Adrenal gland (tissue), 12 donors: ENCODE measurements around the gene ABCC11. TPM values are rescaled to one million over a fixed set of nuclear protein-coding genes. Genes with fewer than 3 reads are reported as not detected.

Experiments
- polyA plus RNA-seq, 3 donors: library from polyadenylated mRNA; stranded (reverse); fragments of 200-250 nt in 2 of 3; fragments of 350-450 nt in 1 of 3; fragmentation: Illumina TruSeq in 1 of 3; extraction: RNeasy Lipid Tissue Mini Kit (QIAGEN cat#74804) in 1 of 3; gene quantifications; one replicate each; pipeline ENCODE4 v1.2.3, GENCODE V29; 2013 to 2014
- total RNA-seq, 9 donors: library from RNA; depleted of rRNA in 4 of 9; stranded (reverse); fragments of >200 nt in 4 of 9; fragments of 120-200 nt in 1 of 9; fragmentation: NEBNext Ultra II Directional in 1 of 9; extraction: Animal tissue kit (Norgen Biotek cat#: 25700) in 1 of 9; gene quantifications; one replicate each; pipeline versions ENCODE4 v1.1.0 to v1.2.4, GENCODE V29; 2013 to 2023
- donor health status: healthy with polysubstance abuse.
- donor health status: Bipolar disorder and iron deficiency.
- donor health status: DM: yes; HTN: yes; CAD: no.
- donor health status: DM: no; HTN: no; CAD: no.
- donor health status: DM: no; HTN: no; CAD: no.
- donor health status: DM: yes; HTN: yes; CAD: no.

Gene ABCC11
- total and polyA plus RNA-seq, 12 donors = 0.17 to 0.74 (median 0.27) TPM; not detected in 3

Other genes with a start within 250 kb of the ABCC11 start
- not detected for gene ABCC12, start 91.5 kb downstream of the ABCC11 start, total RNA-seq
- gene ABCC12, start 91.5 kb downstream of the ABCC11 start, polyA plus RNA-seq = not detected
- 10 to 100 TPM; 45.3 to 82.9 (median 80.0) TPM for gene LONP2, start 3.2 kb downstream of the ABCC11 start, total RNA-seq
- 10 to 100 TPM; 60.7 to 89.1 (median 65.7) TPM for gene LONP2, start 3.2 kb downstream of the ABCC11 start, polyA plus RNA-seq
- 10 to 100 TPM; 11.8 to 27.5 (median 18.2) TPM for gene SIAH1, start 137.9 kb upstream of the ABCC11 start, total RNA-seq
- gene SIAH1, start 137.9 kb upstream of the ABCC11 start, polyA plus RNA-seq = 10 to 100 TPM in 2 of 3 donors, 1 to 10 TPM in 1; 9.9 to 17.4 (median 10.9) TPM